ENCODE data around the gene DNM2.

DNA sequence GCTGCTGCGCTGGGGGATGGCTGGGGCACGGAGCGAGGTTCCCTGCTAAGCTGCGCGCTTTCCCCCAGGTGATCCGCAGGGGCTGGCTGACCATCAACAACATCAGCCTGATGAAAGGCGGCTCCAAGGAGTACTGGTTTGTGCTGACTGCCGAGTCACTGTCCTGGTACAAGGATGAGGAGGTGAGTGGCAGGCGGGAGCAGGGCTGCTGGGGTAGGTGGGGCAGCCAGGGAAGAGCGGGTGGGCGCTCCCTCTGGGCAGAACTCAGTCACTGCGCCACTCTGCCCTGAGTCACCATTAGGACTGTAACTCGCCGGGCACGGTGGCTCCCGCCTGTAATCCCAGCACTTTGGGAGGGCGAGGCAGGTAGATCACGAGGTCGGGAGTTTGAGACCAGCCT lies 94.3 kb downstream of the DNM2 start:
- TF ChIP-seq, protein P1, sequence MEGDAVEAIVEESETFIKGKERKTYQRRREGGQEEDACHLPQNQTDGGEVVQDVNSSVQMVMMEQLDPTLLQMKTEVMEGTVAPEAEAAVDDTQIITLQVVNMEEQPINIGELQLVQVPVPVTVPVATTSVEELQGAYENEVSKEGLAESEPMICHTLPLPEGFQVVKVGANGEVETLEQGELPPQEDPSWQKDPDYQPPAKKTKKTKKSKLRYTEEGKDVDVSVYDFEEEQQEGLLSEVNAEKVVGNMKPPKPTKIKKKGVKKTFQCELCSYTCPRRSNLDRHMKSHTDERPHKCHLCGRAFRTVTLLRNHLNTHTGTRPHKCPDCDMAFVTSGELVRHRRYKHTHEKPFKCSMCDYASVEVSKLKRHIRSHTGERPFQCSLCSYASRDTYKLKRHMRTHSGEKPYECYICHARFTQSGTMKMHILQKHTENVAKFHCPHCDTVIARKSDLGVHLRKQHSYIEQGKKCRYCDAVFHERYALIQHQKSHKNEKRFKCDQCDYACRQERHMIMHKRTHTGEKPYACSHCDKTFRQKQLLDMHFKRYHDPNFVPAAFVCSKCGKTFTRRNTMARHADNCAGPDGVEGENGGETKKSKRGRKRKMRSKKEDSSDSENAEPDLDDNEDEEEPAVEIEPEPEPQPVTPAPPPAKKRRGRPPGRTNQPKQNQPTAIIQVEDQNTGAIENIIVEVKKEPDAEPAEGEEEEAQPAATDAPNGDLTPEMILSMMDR (IDR thresholded peaks at IDR 0.05): no peak
- TF ChIP-seq POLR2A (IDR thresholded peaks at IDR 0.05) (no peak), POLR2AphosphoS5 (IDR thresholded peaks at IDR 0.05) (no peak)
